NCI-H526 (cell line): ENCODE measurements around the gene DNAH3.
A peak's percentile ranks its signal among the peaks of the same experiment; 100 is the strongest.

Experiments
- DNase-seq, 2 experiments: peaks; one replicate each; lab custom pipeline; 2025; lab: John Stamatoyannopoulos, UW

Gene DNAH3

GRCh38 chr16:20904507-20905081 lies 246.1 kb downstream of the DNAH3 start:
- peak; percentile 91 to 96 for DNase-seq

GRCh38 chr16:20903899-20904506 lies 246.6 kb downstream of the DNAH3 start:
- DNase-seq: peak in 1 of 2 experiments; percentile 16

GRCh38 chr16:20903116-20903898 lies 247.3 kb downstream of the DNAH3 start:
- no peak for DNase-seq

GRCh38 chr16:20902426-20902825 lies 248.2 kb downstream of the DNAH3 start:
- no peak for DNase-seq

GRCh38 chr16:20901436-20902112 lies 249.1 kb downstream of the DNAH3 start:
- peak in 1 of 2 experiments; percentile 52 for DNase-seq

- DNase-seq: peak in 1 of 2 experiments; percentile 45
Observed at GRCh38 chr16:20901068-20901435, 249.6 kb downstream of the DNAH3 start.

GRCh38 chr16:20900299-20901067 lies 250.2 kb downstream of the DNAH3 start, which contains the start of the genes DCUN1D3 and LYRM1:
Gene DCUN1D3 (minus strand): TSS chr16:20900358. CDS start chr16:20862538, 37,820 bp downstream.
Gene LYRM1 (plus strand): TSS chr16:20900771. CDS start chr16:20915556, 14,785 bp downstream.
- peak; percentile 97 to 98 for DNase-seq

- peak; percentile 19 to 63 for DNase-seq
Observed at GRCh38 chr16:20899477-20900298, 251.0 kb downstream of the DNAH3 start.

GRCh38 chr16:20899071-20899470 lies 251.6 kb downstream of the DNAH3 start:
- no peak for DNase-seq

GRCh38 chr16:20897922-20898321 lies 252.7 kb downstream of the DNAH3 start:
- no peak for DNase-seq

- no peak for DNase-seq
Observed at GRCh38 chr16:20897253-20897897, 253.3 kb downstream of the DNAH3 start.

GRCh38 chr16:20894388-20894787 lies 256.3 kb downstream of the DNAH3 start:
- no peak for DNase-seq

GRCh38 chr16:20889625-20890275 lies 260.9 kb downstream of the DNAH3 start:
- no peak for DNase-seq

- no peak for DNase-seq
Observed at GRCh38 chr16:20887207-20887606, 263.4 kb downstream of the DNAH3 start.

GRCh38 chr16:20886320-20886719 lies 264.3 kb downstream of the DNAH3 start:
- DNase-seq: no peak

- no peak for DNase-seq
Observed at GRCh38 chr16:20884240-20884556, 266.4 kb downstream of the DNAH3 start.

GRCh38 chr16:20883554-20884239 lies 266.9 kb downstream of the DNAH3 start:
- DNase-seq: peak in 1 of 2 experiments; percentile 21
